Measurements from ENCODE around the gene RYR2. TPM values are rescaled to one million over a fixed set of nuclear protein-coding genes. Genes with fewer than 3 reads are reported as not detected.
A peak's percentile ranks its signal among the peaks of the same experiment; 100 is the strongest.
"Not testable (repeated sequence)": the region's sequence is repeated elsewhere in the genome, so short reads cannot be mapped to it uniquely, and the experiment has no call there.

Gene RYR2
- total and polyA plus RNA-seq, 4 donors, result 9.2 to 31.2 (median 17.3) TPM

DNA sequence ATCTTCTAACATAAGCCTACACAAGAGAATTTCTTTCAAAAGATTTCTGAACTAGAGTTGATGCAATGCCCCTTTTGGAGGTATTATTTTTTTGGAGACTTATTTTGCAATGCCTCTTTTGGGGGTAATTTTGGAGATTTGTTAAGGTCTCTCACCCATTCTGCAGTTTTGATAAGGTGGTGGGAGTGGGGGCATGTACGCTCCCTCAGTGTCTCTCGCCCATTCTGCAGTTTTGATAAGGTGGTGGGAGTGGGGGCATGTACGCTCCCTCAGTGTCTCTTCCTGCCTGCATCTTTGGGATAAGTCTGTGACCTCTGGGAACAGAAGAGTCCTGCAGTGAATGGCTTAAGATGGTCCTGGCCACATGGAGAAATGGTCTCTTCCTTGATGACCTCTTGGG, 536.6 kb downstream of the RYR2 start:
- Histone ChIP-seq H3K4me1 (ENCODE audit: control insufficient read depth, insufficient read depth, low read length) (no peaks in the 10 kb centered on the region), H3K27me3 (ENCODE audit: control insufficient read depth, insufficient read depth, low read length) (no peaks in the 10 kb centered on the region), H3K27ac (ENCODE audit: low read depth, low read length) (no peak overlapping the region), H3K36me3 (ENCODE audit: control insufficient read depth, insufficient read depth, low read length) (no peaks in the 10 kb centered on the region), H3K9me3 (ENCODE audit: control insufficient read depth, insufficient read depth, low read length) (no peaks in the 10 kb centered on the region), H3K4me3 (ENCODE audit: low read depth, low read length) (no peak overlapping the region)
- no peak for DNase-seq (ENCODE audit: low read depth in 4 of 6, low spot score in 6 of 6)
- WGBS (ENCODE audit: insufficient coverage), result 100% methylated on average over 3 of the region's 3 CpGs

DNA sequence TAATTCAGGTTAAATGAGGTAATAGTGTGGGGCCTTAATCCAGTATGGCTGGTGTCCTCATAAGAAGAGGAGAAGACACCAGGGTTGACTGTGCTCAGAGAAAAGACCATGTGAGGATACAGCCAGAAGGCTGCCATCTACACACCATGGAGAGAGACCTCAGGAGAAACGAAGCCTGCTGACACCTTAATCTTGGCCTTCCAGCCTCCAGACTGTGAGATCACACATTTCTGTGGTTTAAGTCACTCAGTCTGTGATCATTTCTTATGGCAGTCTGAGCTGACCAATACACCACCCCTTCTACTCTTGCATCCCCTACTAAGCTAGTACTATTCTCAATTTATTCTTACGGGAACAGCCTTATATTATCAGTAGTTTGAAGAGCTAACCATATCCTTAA, 538.7 kb downstream of the RYR2 start:
- WGBS (ENCODE audit: insufficient coverage), result 83% methylated on average over 1 of the region's 2 CpGs
- Histone ChIP-seq H3K4me1 (ENCODE audit: control insufficient read depth, insufficient read depth, low read length) (no peaks in the 10 kb centered on the region), H3K27ac (ENCODE audit: low read depth, low read length) (no peak overlapping the region)

DNA sequence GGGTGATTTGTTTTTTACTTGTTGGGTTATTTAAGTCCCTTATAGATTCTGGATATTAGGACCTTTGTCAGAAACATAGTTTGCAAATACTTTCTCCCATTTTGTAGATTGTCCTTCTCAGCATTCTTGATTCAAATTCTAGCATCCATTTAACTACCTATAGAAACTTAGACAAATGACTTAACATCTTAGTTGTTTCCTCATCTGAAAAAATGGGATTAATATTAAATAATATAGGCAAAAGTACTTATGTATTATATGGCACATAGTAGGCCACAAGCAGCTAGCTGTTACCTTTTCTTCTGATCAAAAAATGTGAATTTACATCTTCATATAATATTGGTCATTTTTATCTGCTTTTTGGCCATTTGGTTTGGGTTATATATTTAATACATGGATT, 541.3 kb downstream of the RYR2 start:
- no peak overlapping the region for H3K4me3 ChIP-seq (ENCODE audit: low read depth, low read length)
- no peak for DNase-seq (ENCODE audit: low read depth in 4 of 6, low spot score in 6 of 6)
- H3K27ac ChIP-seq (ENCODE audit: low read depth, low read length), result no peak overlapping the region
- no peaks in the 10 kb centered on the region for H3K4me1 ChIP-seq (ENCODE audit: control insufficient read depth, insufficient read depth, low read length)
- no peaks in the 10 kb centered on the region for H3K36me3 ChIP-seq (ENCODE audit: control insufficient read depth, insufficient read depth, low read length)
- no peaks in the 10 kb centered on the region for H3K27me3 ChIP-seq (ENCODE audit: control insufficient read depth, insufficient read depth, low read length)
- no peaks in the 10 kb centered on the region for H3K9me3 ChIP-seq (ENCODE audit: control insufficient read depth, insufficient read depth, low read length)

More for the DNA sequence above, 538.7 kb downstream of the RYR2 start:
- DNase-seq (ENCODE audit: low read depth in 4 of 6, low spot score in 6 of 6), result no peak
- Histone ChIP-seq H3K9me3 (ENCODE audit: control insufficient read depth, insufficient read depth, low read length) (no peaks in the 10 kb centered on the region), H3K36me3 (ENCODE audit: control insufficient read depth, insufficient read depth, low read length) (no peaks in the 10 kb centered on the region), H3K27me3 (ENCODE audit: control insufficient read depth, insufficient read depth, low read length) (no peaks in the 10 kb centered on the region), H3K4me3 (ENCODE audit: low read depth, low read length) (no peak overlapping the region)

DNA sequence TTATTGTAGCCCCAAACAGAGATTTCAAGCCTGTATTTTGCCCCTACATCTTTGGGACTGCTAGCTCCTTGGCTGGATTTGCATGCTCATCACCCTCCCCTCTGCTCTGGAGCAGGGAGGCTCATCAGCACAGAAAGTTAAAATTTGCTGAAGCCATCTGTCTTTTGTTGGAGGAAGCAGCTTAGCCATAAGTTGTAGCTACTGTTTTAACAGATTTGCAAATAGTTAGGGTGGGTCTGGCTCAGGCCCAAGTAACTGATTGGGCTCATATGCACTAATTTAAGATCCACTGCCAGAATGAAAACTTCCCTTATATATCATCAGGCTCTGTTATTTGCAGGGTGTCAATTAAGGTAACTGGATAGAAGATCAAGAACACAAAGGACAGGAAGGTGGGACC, 541.8 kb downstream of the RYR2 start:
- peak in 1 of 6 donors; percentile 90 for DNase-seq (ENCODE audit: low read depth in 4 of 6, low spot score in 6 of 6)
- Histone ChIP-seq H3K9me3 (ENCODE audit: control insufficient read depth, insufficient read depth, low read length) (no peaks in the 10 kb centered on the region), H3K27ac (ENCODE audit: low read depth, low read length) (no peak overlapping the region), H3K36me3 (ENCODE audit: control insufficient read depth, insufficient read depth, low read length) (no peaks in the 10 kb centered on the region), H3K4me1 (ENCODE audit: control insufficient read depth, insufficient read depth, low read length) (no peaks in the 10 kb centered on the region), H3K27me3 (ENCODE audit: control insufficient read depth, insufficient read depth, low read length) (no peaks in the 10 kb centered on the region), H3K4me3 (ENCODE audit: low read depth, low read length) (no peak overlapping the region)

DNA sequence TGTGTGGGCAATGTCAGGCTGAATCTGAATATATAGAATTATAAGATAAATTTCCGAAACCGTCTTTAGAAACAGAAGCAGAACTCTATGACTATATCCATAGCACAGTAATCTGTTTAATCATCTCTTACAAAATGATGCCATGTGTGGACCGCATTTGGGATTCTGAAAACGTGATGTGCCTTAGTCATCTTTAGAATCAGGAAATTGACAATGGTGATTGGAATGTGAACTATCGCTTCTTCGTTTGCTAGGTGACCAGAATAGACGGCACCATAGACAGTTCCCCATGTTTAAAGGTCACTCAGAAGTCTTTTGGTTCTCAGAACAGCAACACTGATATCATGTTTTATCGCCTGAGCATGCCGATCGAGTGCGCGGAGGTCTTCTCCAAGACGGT, 548.4 kb downstream of the RYR2 start:
- Histone ChIP-seq H3K27ac (ENCODE audit: low read depth, low read length) (no peak overlapping the region), H3K27me3 (ENCODE audit: control insufficient read depth, insufficient read depth, low read length) (no peaks in the 10 kb centered on the region), H3K4me3 (ENCODE audit: low read depth, low read length) (no peak overlapping the region), H3K4me1 (ENCODE audit: control insufficient read depth, insufficient read depth, low read length) (no peaks in the 10 kb centered on the region), H3K9me3 (ENCODE audit: control insufficient read depth, insufficient read depth, low read length) (no peaks in the 10 kb centered on the region), H3K36me3 (ENCODE audit: control insufficient read depth, insufficient read depth, low read length) (no peaks in the 10 kb centered on the region)
- WGBS (ENCODE audit: insufficient coverage), result 96% methylated on average over 9 of the region's 13 CpGs
- DNase-seq (ENCODE audit: low read depth in 4 of 6, low spot score in 6 of 6), result no peak

DNA sequence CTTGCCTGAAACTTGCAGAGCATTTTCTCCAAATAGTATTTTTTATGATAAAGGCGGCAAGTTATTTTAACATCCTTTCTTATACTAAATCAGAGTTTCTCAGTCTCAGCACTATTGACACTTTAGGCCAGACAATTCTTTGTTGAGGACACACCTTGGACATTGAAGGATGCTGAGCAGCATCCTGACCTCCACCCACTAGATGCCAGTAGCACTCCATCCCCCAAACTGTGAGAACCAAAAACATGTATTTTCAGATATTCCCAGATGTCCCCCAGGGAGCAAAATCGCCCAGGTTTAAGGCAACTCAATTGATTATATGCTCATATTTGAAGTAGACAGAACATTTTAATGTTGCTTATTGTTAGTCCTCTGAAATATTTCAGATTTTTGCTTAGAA, 549.4 kb downstream of the RYR2 start:
- H3K36me3 ChIP-seq (ENCODE audit: control insufficient read depth, insufficient read depth, low read length), result no peaks in the 10 kb centered on the region
- H3K27me3 ChIP-seq (ENCODE audit: control insufficient read depth, insufficient read depth, low read length), result no peaks in the 10 kb centered on the region
- H3K9me3 ChIP-seq (ENCODE audit: control insufficient read depth, insufficient read depth, low read length), result no peaks in the 10 kb centered on the region
- H3K4me3 ChIP-seq (ENCODE audit: low read depth, low read length), result no peak overlapping the region
- no peaks in the 10 kb centered on the region for H3K4me1 ChIP-seq (ENCODE audit: control insufficient read depth, insufficient read depth, low read length)
- H3K27ac ChIP-seq (ENCODE audit: low read depth, low read length), result no peak overlapping the region
- DNase-seq (ENCODE audit: low read depth in 4 of 6, low spot score in 6 of 6), result peak in 1 of 6 donors; percentile 2
- WGBS (ENCODE audit: insufficient coverage), result no CpG with 5 or more reads among the region's 2 CpGs

DNA sequence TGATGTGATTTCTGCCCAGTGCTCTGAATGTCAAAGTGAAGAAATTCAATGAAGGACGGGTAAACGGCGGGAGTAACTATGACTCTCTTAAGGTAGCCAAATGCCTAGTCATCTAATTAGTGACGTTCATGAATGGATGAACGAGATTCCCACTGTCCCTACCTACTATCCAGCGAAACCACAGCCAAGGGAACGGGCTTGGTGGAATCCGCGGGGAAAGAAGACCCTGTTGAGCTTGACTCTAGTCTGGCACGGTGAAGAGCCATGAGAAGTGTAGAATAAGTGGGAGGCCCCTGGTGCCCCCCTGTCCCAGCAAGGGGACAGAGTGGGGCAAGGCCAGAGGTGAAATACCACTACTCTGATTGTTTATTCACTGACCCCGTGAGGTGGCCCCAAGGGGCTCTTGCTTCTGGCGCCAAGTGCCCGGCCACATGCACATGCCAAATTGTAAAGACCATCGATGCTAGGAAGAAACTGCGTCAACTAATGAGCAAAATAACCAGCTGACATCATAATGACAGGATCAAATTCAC, 561.1 kb downstream of the RYR2 start:
- not testable (repeated sequence) for H3K9me3 ChIP-seq (ENCODE audit: control insufficient read depth, insufficient read depth, low read length); H3K4me1 ChIP-seq (ENCODE audit: control insufficient read depth, insufficient read depth, low read length); H3K4me3 ChIP-seq (ENCODE audit: low read depth, low read length); H3K27me3 ChIP-seq (ENCODE audit: control insufficient read depth, insufficient read depth, low read length); H3K27ac ChIP-seq (ENCODE audit: low read depth, low read length); H3K36me3 ChIP-seq (ENCODE audit: control insufficient read depth, insufficient read depth, low read length)
- 93% methylated on average over 4 of the region's 15 CpGs for WGBS (ENCODE audit: insufficient coverage)
- peak in 3 of 6 donors; percentile 2 to 51 (median 32) for DNase-seq (ENCODE audit: low read depth in 4 of 6, low spot score in 6 of 6)

DNA sequence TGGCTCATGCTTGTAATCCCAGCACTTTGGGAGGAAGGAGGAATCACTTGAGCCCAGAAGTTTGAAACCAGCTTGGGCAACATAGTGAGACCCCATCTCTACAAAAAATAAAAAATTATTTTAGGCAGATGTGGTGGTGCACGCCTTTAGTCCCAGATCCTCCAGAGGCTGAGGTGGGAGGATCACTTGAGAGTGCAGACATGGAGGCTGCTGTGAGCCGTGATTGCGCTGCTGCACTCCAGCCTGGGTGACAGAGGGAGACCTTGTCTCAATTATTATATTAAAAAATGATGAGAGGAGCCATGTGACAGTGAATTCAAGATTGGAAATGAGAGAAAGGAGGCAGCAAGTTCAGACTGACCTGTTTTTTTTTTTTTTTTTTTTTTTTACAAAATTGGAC, 566.4 kb downstream of the RYR2 start:
- H3K9me3 ChIP-seq (ENCODE audit: control insufficient read depth, insufficient read depth, low read length), result no peaks in the 10 kb centered on the region
- WGBS (ENCODE audit: insufficient coverage), result no CpG with 5 or more reads among the region's 3 CpGs
- no peak overlapping the region for H3K4me3 ChIP-seq (ENCODE audit: low read depth, low read length)
- no peaks in the 10 kb centered on the region for H3K36me3 ChIP-seq (ENCODE audit: control insufficient read depth, insufficient read depth, low read length)
- no peaks in the 10 kb centered on the region for H3K4me1 ChIP-seq (ENCODE audit: control insufficient read depth, insufficient read depth, low read length)
- H3K27ac ChIP-seq (ENCODE audit: low read depth, low read length), result no peak overlapping the region
- no peaks in the 10 kb centered on the region for H3K27me3 ChIP-seq (ENCODE audit: control insufficient read depth, insufficient read depth, low read length)
- no peak for DNase-seq (ENCODE audit: low read depth in 4 of 6, low spot score in 6 of 6)

DNA sequence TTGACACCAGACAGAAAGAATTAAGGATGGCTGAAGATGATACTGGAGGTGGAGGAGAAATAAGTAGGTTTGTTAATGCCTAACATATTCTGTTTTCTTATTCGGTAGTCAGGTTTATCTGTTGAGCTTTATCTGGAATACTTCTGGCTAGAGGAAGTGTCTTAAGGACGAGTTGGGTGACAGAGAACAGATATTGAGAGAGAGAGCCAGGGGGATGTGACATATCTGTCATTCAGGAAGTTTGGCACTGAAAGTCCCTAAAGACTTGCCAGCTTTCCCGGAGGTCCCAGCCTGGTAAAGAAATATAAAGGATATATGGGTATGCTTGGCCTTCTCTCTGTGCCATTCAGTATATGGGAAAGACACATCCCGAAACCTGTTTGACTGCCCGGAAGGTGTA, 568.2 kb downstream of the RYR2 start:
- DNase-seq (ENCODE audit: low read depth in 4 of 6, low spot score in 6 of 6), result no peak
- Histone ChIP-seq H3K4me1 (ENCODE audit: control insufficient read depth, insufficient read depth, low read length) (no peaks in the 10 kb centered on the region), H3K27ac (ENCODE audit: low read depth, low read length) (no peak overlapping the region), H3K36me3 (ENCODE audit: control insufficient read depth, insufficient read depth, low read length) (no peaks in the 10 kb centered on the region), H3K4me3 (ENCODE audit: low read depth, low read length) (no peak overlapping the region), H3K9me3 (ENCODE audit: control insufficient read depth, insufficient read depth, low read length) (no peaks in the 10 kb centered on the region), H3K27me3 (ENCODE audit: control insufficient read depth, insufficient read depth, low read length) (no peaks in the 10 kb centered on the region)
- 88% methylated on average over 2 of the region's 5 CpGs for WGBS (ENCODE audit: insufficient coverage)

DNA sequence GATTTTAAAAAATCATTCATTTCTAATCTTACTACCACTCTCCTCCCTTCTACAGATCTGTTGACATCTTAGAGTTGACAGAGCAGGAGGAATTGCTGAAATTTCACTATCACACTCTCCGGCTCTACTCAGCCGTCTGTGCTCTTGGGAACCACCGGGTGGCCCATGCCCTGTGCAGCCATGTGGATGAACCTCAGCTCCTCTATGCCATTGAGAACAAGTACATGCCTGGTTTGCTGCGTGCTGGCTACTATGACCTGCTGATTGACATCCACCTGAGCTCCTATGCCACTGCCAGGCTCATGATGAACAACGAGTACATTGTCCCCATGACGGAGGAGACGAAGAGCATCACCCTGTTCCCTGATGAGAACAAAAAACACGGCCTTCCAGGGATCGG, 572.0 kb downstream of the RYR2 start:
- H3K4me3 ChIP-seq (ENCODE audit: low read depth, low read length), result no peak overlapping the region
- no peak for DNase-seq (ENCODE audit: low read depth in 4 of 6, low spot score in 6 of 6)
- 91% methylated on average over 8 of the region's 9 CpGs for WGBS (ENCODE audit: insufficient coverage)
- H3K36me3 ChIP-seq (ENCODE audit: control insufficient read depth, insufficient read depth, low read length), result no peaks in the 10 kb centered on the region
- H3K9me3 ChIP-seq (ENCODE audit: control insufficient read depth, insufficient read depth, low read length), result no peaks in the 10 kb centered on the region
- no peaks in the 10 kb centered on the region for H3K27me3 ChIP-seq (ENCODE audit: control insufficient read depth, insufficient read depth, low read length)
- no peak overlapping the region for H3K27ac ChIP-seq (ENCODE audit: low read depth, low read length)
- H3K4me1 ChIP-seq (ENCODE audit: control insufficient read depth, insufficient read depth, low read length), result no peaks in the 10 kb centered on the region
